NCI-H2227 (cell line): ENCODE measurements around the gene MYL3.

ENCODE experiments used
- DNase-seq: peaks from one replicate; lab custom pipeline; 2025; ENCODE audit not compliant: unreplicated experiment; lab: John Stamatoyannopoulos, UW

Gene MYL3

DNA sequence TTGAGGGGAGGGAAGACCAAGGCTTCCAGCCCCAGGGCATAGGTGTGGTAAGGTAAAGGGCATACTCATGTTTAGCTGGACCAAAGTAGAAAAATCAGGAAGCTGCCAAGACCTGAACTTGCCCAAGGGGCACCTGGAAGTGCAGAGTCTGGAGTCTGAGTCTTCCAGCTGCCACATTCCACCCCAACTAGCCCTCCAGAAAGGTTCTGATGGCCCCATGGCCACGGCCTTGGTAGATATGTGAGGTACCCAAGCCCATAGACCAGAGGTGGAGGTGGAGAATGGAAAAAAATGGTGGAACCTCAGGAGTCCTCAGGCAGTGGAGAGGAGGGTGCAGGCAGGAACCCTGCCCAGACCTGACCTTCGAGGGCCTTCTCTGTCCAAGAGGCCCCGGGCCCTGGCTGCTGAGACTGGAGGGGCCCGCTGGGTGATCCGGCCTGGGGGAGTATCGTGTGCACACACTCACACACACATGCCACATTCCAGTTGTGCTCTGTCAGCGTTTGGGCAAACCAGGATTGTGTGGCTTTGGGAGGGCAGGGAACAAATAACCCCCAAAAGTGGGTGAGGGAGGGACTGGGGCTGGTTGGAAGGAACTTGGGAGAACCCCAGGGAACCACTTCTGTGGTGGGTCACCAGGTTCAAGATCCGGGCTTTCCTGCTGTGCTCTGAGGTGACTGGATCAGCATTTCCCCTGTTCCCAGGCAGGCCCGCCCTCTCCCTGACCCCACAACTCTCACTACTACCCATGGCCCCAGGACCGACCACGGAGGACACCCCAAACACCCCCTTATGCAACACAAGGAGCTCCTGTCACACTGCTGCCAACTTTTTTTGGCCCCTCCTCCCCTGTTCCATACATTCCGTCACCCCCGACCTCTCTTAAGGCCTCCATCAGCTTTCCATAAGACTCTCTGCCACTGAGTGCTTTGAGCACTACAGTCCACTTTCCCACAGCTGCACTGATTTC lies 11.6 kb downstream of the MYL3 start:
- no peak for DNase-seq

DNA sequence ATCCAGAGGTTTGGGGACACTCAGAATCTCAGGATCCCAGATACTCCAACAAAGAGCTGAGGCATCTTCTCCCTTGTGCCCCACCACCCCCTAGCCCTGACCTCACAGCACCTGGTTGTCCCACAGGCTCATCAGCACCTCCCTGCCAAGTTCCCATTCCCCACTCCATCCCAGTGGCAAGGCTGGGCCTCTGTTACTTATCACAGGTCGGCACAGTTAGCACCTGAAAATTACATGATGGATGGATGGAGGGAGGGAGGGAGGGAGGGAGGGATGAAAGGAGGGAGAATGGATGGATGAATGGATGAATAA lies 12.8 kb downstream of the MYL3 start:
- no peak for DNase-seq

DNA sequence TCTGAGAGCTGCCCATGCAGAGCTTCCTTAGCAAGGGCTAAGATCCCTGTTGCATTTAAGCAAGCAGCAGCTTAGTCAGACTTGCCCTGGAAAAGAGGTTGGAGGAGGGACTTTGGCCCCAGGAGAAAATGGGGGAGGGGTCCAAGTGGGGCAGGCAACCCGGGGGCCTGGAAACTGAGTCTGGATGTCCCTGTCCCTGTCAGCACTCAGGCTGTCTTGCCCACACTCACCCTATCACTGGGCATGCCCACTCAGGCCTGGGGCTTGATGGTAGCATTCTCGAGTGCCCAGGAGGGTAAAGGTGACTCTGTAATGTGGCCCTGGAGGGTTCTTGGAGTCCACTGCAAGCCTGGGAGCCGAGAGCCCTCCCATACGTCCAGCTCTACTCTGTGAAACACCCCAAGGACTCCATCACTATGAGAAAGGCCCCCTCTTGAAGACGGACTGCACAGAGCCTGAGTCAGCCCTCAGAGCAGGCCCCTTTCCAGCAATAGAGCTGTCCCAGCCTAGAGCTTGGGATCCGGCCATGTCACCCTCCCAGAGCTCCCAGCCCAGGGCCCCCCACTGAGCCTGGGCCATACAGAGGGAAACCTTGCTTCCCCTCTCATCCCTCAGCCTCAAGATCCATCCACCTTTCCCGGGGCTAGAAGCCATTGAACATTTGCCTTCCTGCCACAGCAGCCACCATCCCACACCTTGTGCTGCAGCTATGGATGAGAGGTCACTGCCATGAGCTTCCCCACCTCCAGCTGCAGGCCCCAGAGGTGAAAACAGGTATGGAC lies 13.4 kb downstream of the MYL3 start:
- DNase-seq = no peak

DNA sequence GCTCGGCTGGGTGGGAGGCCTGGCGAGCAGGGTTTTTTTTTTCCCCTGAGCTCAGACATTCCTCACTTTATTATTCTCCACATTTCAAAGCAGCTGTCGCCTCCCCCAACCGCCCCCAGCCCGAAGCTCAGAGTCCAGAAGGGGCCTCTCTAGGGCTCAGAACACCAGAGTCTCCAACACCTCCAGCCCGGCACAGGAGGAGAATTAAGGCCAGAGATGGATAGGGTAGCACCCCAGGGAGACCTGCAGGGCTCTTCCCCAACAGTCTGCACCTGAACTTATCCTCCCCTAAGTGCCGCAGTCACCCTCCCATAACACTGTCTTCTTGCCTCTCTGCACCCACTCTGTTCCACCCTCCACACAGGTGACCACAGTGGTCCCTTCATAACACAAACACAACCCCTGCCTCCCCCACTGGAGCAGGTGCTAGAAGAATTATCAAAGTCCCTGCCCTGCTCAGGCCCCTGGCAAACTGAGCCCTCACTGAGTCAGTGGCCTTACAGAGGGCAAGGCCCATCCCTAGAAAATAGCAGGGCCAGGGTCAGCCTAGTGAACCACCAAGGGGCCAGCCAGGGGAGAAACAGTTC lies 14.1 kb downstream of the MYL3 start:
- no peak for DNase-seq

DNA sequence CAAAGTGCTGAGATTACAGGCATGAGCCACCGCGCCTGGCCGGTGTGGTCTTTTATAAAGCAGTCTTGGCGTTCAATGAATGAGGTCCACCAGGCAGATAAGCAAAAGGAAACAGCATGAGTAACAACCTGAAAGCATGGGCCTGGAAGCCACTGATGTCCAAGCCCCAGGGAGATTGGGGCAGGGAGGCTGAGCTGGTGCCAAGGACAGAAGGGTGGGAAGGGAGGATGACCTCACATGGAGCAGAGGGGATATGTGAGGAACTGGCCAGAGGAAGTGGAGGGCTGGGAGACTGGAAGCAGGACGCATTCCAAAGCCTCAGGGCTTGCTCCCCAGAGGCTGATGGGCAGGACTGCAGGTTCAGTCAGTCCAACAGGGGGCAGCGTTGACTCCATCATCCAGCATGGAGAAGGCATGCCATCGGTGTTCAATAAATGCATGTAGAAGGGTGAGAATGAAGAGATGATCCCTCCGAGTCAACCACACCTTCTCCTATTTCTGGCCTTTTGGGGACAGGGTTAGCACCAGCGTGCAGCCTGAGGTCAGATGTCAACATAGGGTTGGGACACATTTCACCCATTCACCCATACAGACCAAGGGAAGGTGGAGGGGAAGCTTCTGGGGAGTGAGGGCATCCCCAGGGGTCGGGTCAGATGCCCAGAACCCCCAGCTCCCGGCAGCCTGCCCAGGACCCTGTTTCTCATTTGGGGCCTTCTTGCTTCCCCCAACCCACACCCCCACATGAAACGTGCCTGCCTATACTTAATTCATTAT lies 14.8 kb downstream of the MYL3 start:
- DNase-seq = no peak

DNA sequence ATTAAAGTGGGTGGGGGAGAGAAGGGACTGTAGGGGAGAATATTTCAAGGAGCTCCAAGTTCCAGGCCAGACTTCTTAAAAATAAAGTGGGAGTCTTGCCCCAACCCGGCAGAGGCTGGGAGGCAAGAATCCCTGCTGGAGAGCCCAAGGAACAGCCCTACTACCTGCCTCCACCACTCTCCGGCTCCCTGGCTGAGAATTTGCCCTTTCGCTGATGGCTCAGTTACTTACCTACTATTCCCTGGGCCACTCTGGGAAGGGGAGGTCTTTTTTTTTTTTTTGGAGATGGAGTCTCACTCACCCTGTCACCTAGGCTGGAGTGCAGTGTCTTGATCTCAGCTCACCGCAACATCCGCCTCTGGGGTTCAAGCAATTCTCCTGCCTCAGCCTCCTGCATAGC lies 15.5 kb downstream of the MYL3 start:
- no peak for DNase-seq

DNA sequence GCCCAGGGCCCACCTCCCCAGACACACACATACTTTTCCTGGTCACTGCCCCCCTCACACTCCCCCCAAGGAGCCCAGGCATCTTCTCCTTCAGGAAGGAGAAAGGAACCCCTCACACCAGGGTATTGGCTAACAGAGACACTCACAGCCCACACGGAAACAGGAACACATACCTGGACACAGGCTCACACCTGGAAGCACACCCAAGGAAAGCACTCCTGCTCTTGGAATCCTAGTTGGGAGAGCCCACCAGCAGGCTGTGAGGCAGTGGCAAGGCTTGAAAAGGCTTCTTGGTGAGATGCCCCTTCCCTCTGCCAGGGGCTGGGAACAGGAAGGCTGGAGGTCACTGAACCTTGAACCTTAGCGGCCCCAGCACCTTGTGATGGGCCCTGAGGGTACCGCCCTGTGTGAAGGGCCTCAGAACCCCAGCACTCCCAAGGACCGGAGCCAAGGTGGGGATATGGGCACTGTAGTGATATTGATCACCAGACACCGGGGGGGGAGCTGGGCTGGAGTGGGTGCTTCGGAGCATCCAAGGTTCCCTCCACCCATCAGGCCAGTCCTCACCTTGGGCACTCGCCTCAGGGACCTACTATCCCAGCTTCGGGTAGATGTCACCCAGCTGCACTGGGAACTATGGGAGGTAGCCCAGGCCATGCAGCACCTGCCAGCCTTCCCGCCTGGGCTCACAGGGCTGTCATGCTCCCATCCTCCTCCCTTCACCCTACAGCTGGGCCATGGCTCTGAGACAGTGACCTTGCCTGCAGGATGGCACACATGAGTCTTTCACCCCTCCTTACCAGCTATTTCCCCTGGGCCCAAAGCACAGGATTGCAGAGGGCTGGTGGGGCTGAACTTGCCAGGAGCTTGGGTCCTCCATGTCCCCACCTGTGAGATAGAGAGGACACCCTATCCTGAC lies 16.4 kb downstream of the MYL3 start:
- no peak for DNase-seq

DNA sequence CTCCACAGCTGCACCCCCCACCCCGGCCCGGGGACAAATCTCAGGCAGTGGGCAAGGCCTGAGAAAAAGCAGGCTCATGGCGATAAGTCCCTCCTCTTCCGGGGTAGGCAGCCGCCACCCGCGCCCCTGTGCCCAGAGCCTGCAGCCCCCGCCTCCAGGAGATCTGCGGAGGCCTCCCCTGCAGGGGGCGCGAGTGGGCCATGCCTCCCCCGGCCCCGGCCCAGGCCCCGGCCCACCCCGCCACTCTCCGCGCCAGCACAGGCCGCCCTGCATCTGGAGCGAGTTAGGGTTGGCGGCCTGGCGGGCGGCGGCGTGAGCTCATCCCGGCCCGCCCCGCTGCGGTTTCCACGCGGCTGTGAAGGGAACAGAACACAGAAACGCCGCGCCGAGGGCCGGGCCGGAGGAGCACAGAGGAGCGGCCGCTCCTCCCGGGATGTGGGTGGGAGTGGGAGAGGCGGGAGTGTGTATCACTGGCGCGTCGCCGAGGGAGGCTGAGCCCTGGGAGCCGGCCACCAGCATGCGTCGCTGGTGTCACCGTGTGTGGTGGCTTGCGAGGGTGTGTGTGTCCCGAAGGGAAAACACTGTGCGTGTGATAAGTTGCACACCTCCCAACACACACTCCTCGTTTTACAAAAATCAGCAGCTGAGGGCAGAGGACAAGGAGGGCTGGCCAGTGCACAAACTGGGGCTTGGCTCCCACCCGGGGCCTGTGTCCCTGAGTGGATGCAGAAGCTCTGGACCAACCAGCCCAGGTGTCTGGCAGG lies 17.2 kb downstream of the MYL3 start:
- peak; percentile 48 for DNase-seq

DNA sequence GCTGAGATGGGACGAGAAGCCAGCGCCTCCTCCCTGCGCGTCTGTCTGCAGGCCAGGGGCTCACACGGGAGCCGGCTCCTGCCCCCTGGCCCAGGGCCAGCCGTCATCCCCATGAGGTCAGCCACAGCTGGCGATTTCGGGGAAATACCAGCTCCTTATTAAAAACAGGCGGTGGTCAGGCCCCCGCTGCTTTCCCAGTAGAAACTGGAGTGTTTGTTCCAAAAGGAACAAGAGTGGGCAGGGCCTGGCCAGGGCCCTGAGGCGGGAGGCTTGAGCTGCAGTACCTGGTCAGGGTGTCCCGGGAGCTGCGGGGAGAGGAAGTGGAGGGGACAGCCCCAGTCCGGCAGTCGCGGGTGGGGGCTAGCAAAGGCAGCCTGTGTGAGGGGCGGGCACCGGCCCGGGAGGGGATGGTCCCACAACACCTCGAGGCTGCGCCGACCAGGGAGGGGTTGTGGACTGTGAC lies 17.8 kb downstream of the MYL3 start:
- no peak for DNase-seq

DNA sequence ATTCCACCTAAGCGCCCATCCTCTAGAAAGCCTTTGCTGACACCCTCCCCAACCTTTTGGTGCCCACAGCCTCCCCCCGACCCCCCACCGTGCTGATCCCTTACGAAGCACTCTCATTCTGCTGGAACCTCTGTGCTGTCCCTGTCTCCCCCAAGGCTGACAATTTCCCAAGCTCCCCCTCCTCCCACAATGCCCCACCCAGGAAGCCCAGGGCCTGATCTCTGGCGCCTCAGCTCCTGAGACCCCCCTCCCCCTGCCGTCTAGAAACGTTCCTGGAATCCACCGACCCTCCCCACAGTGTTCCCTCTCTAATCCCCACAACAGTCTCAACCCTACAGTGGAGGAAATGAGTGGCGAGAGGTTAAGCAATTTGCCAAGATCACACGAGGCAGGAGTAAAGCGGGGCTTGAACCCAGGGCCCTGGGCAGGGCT lies 18.3 kb downstream of the MYL3 start:
- no peak for DNase-seq

DNA sequence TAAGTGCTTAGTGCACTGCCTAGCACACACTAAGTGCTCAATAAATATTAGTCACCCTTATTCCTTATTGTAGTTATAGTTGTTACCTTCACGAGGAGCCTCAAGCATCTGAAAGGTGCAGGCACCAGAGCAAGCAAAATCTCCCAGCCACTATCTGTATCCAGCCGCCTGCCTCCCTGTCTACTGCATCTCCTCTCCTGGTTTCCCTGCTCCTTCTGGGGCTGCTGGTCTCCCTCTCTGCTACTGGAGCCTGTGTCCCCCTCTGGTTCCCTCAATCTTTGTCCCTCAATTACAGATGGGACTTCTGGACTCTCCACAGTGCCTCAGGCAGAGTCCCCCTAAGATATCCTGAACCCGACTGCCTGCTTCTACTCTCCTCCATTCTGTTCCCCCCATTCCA lies 18.8 kb downstream of the MYL3 start:
- DNase-seq = no peak

DNA sequence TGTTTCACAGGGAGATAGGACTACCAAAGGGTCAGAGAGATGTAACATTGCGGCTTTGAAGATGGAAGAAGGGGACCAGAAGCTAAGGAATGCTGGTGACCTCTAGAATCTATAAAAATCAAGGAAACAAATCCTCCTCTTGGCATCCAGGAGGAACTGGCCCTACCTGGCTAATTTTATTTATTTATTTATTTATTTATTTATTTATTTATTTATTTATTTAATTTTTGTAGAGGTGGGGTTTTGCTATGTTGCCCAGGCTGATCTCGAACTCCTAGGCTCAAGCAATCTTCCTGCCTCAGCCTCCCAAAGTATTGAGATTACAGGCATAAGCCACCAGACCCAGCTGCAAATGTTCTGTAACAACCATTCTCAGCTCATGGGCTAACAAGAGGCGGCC lies 19.7 kb downstream of the MYL3 start:
- no peak for DNase-seq

DNA sequence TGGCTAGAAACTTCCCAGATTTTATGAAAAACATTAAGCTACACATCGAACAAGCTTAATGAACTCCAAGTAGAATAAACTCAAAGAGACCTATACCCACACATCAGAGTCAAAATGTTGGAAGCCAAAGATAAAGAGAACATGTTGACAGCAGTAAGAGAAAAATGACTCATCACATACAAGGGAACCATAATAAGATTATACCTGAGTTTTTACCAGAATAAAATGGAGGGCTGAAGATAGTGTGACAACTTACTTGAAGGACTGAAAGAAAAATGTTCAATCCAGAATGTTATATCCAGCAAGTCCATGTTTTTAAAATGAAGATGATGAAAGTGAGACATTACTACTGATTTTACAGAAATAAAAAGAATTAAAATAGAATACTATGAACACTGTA lies 22.8 kb downstream of the MYL3 start:
- no peak for DNase-seq

DNA sequence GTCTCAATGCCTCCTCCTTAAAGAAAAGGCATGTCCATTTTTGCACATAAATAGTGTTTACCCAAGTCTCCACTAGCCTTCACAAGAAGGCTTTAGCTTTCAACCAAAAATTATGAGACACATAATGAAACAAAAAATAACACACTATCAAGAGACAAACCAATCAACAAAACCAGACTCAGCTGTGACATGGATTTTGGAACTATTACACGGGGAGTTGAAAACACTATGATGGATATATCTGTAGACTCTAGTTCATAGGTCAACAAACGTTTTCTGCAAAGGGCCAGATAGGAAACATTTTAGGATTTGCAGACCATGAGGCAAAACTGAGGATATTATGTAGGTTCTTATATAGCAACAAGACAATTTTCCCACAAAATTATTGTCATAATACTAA lies 24.9 kb downstream of the MYL3 start:
- no peak for DNase-seq

DNA sequence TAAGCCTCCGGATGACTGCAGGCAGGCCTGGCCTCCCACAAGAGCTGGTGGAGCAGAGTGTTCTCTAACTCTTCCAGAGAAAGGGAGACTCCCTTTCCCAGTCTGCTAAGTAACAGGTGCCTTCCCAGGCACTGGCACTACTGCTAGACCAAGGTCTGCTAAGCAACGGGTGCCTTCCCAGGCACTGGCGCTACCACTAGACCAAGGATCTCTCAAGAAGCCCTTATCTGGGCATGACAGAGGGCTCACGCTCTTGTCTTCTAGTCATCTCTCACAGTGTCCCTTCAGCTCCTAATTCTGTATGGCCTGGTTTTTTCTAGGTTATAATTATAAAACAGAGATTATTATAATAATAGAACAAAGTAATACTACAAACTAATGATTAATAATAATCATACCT lies 27.8 kb downstream of the MYL3 start:
- no peak for DNase-seq

DNA sequence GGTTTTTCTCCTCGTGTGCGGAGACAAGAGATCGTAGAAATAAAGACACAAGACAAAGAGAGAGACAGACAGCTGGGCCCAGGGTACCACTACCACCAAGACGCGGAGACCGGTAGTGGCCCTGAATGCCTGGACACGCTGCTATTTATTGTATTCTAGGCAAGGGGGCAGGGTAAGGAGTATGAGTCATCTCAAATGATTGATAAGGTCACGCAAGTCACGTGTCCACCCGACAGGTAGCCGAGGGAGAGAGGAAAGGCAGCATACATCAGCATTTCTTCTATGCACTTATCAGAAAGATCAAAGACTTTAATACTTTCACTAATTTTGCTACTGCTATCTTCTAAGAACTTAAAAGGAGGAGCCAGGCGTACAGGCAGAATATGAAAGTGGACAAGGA lies 28.2 kb downstream of the MYL3 start:
- no peak for DNase-seq

DNA sequence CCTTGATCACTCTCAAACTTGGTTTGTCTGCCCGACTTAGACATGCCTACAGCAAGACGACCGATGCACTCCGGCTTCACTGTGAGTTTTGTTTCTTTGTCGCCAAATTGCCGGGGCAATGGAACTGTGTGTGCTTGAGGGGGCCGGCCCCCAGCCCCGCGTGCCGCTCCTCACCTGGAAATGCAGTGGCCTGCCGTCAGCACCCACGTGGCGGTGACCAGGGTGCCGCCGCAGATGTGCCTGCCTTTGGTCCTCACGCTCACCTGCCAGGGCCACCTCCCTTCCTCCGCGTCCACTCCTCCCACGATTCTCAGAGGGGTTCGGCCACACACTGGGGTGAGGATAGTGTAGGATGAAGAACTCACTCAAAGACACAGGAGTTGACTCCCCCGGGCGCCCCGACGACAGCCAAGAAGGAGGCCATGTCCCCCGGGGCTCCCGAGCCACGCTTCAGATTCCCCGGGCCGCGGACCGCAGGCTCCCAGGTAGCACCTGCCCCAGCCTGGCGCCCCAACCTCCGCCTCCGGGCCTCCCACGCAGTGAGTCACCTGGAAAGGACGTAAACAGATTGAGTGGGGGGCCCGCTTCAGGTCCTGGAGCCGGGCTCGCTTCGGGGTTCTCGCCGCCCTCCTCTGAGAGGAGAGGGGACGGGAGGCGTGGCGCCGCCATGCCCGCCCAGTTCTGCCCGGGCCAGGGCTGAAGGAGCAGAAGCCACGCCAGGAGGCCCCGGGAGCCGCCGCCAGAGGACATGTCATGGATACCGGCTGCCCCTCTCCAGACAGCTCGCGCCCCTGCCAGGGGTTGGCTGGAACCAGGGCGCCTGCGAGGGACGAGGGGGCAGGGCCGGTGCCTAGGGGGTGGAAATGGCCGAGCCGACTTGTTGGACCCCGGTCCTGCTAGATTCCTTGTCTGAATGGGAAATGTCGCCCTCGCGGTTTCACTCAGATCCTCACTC lies 29.6 kb downstream of the MYL3 start:
- no peak for DNase-seq

DNA sequence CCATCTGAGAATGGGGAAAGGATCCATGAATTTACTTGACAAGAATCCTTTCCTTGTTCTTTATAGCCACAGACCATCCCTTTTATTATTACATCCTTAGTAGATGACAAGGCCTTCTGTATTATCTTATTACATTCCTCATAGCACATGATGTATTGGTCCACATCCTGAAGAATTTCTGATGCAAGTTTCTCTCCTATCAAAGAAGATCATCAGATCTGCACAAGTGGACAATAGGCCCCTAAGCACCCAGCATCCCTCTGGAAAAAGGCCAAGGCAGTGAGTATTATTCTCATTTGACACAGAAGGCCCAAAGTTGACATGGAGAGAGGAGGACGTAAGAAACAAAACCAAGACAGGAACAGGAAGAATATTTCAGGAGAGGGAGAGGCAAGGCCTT lies 31.4 kb downstream of the MYL3 start:
- no peak for DNase-seq
